Small intestine (tissue), 7 donors: Measurements from ENCODE around the gene MSI2. TPM values are rescaled to one million over a fixed set of nuclear protein-coding genes. Genes with fewer than 3 reads are reported as not detected.

Source experiments
- DNase-seq, 2 donors: peaks; one replicate each; pipeline versions ENCODE4 v3.0.0 to v3.0.0-alpha.2; 2013
- FAIRE-seq: peaks from 2 replicates; lab custom pipeline; 2012; peaks lifted over from hg19 to GRCh38; lab: Jason Lieb, UNC
- H3K27ac ChIP-seq, 3 donors: one replicate each; pipeline ENCODE4 v1.5.1; 2013; ENCODE audit warnings: low read length in 2 of 3, mild to moderate bottlenecking in 2 of 3, control low read depth in 1 of 3, inconsistent platforms in 1 of 3, low read depth in 1 of 3, moderate library complexity in 1 of 3
- H3K27me3 ChIP-seq, 3 donors: one replicate each; pipeline ENCODE4 v1.6.1; 2013; ENCODE audit warnings: low read length in 3 of 3, inconsistent platforms in 1 of 3; ENCODE audit not compliant: control insufficient read depth in 3 of 3, insufficient read depth in 3 of 3
- H3K36me3 ChIP-seq, 3 donors: one replicate each; pipeline ENCODE4 v1.6.1; 2013; ENCODE audit warnings: low read length in 3 of 3, inconsistent platforms in 1 of 3, low read depth in 1 of 3, mild to moderate bottlenecking in 1 of 3, moderate library complexity in 1 of 3; ENCODE audit not compliant: control insufficient read depth in 3 of 3, insufficient read depth in 2 of 3
- H3K4me1 ChIP-seq, 3 donors: one replicate each; pipeline ENCODE4 v1.6.1; 2013; ENCODE audit warnings: low read length in 2 of 3, inconsistent platforms in 1 of 3, low read depth in 1 of 3, mild to moderate bottlenecking in 1 of 3, moderate library complexity in 1 of 3; ENCODE audit not compliant: control insufficient read depth in 3 of 3, insufficient read depth in 2 of 3
- H3K4me3 ChIP-seq, 3 donors: one replicate each; pipeline ENCODE4 v1.5.1; 2013; ENCODE audit warnings: low read length in 3 of 3, control low read depth in 1 of 3, inconsistent platforms in 1 of 3, low read depth in 1 of 3, mild to moderate bottlenecking in 1 of 3, moderate library complexity in 1 of 3
- H3K9me3 ChIP-seq, 2 donors: one replicate each; pipeline ENCODE4 v1.6.1; 2013; ENCODE audit warnings: low read depth in 1 of 2, low read length in 1 of 2; ENCODE audit not compliant: control insufficient read depth in 2 of 2, insufficient read depth in 1 of 2
- WGBS, 3 donors: extraction: QIAGEN DNeasy Blood & Tissue Kit; methylation state at CpG; one replicate each; pipeline ENCODE4 v1.1.7; 2013; 5-methylcytosine and 5-hydroxymethylcytosine counted together
- polyA plus RNA-seq, 4 donors: library from polyadenylated mRNA; stranded (reverse) in 3 of 4; unstranded in 1 of 4; fragments of 200-250 nt in 3 of 4; fragments of 120-200 nt in 1 of 4; gene quantifications; one replicate each; pipeline versions ENCODE4 v1.2.1 to v1.2.3, GENCODE V29; 2013
- donor health status: healthy with polysubstance abuse.
- donor health status: control.
- donor health status: control.
- donor health status: Bipolar disorder and iron deficiency.
- donor health status: healthy.

The MSI2 gene
- polyA plus RNA-seq, 4 donors: 5.1 to 49.4 (median 12.6) TPM

DNA sequence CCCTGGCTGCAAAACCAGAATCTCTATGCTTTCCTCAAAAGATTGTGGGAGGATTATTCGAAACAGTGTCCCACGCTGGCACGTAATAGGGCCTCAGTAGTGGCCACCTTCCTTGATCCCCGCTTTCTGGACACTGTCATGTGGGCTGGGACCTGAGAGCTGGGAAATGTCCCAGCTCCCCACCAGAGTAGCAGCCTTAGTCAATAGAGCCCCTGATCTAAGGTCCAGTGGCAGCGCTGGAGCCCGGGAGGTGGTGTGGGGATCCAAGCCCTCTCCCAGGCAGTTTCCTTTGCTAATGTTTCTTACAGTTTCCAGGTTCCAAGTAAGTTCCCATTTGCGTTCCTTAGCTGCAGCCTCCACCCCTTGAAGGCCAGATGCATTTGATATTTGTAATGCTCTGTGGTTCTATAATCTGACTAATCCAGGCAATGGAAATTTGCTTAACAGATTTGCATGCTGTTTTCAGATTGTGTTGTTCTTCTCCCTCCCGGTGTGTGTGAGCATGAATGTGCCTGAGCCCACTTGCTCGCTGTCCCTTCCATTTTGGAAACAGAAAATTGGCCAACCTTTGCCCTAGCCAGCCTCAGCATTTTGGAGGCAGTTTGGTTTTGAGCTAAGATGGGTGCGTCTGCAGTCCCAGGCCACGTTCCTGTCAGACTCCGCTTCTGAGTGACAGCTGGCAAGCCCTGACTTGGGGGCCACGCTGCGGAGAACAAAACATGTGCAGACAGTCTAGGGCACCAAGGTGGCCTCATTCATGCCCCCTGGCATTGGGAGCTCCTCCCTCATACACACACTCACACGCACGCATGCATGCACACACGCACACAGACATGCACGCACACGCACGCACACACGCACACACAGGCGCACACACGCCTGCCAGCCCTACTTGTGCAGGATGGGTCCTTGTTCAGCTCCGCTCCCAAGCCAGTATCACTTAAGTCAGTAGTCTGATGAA is 419.4 kb downstream of the MSI2 start:
- H3K27me3 ChIP-seq: no peaks in the 10 kb centered on the region
- no peaks in the 10 kb centered on the region for H3K9me3 ChIP-seq
- H3K27ac ChIP-seq: no peak overlapping the region
- H3K36me3 ChIP-seq: peaks cover 0 to 55% (median 0%) of the 10 kb centered on the region in 3 donors
- FAIRE-seq (no peak), DNase-seq (no peak)
- H3K4me1 ChIP-seq: no peaks in the 10 kb centered on the region
- no peak overlapping the region for H3K4me3 ChIP-seq
- 95 to 96% (median 96%) methylated on average over 24 of the region's 24 CpGs for WGBS, 3 donors

- no peak overlapping the region for H3K4me3 ChIP-seq
- no peaks in the 10 kb centered on the region for H3K9me3 ChIP-seq
- H3K27me3 ChIP-seq: no peaks in the 10 kb centered on the region
- H3K27ac ChIP-seq: no peak overlapping the region
- DNase-seq (no peak), FAIRE-seq (no peak)
- H3K36me3 ChIP-seq: peaks cover 0 to 56% (median 0%) of the 10 kb centered on the region in 3 donors
- 86 to 94% (median 92%) methylated on average over 7 of the region's 7 CpGs for WGBS, 3 donors
- no peaks in the 10 kb centered on the region for H3K4me1 ChIP-seq
Observed at GRCh38 chr17:57676543-57676942, 420.2 kb downstream of the MSI2 start.

GRCh38 chr17:57677301-57677700 is 421.0 kb downstream of the MSI2 start:
- H3K4me3 ChIP-seq: no peak overlapping the region
- H3K4me1 ChIP-seq: no peaks in the 10 kb centered on the region
- WGBS, 3 donors: 60 to 77% (median 72%) methylated on average over 5 of the region's 5 CpGs
- H3K27me3 ChIP-seq: no peaks in the 10 kb centered on the region
- H3K9me3 ChIP-seq: no peaks in the 10 kb centered on the region
- peaks cover 0 to 55% (median 0%) of the 10 kb centered on the region in 3 donors for H3K36me3 ChIP-seq
- H3K27ac ChIP-seq: no peak overlapping the region
- DNase-seq (no peak), FAIRE-seq (no peak)

- H3K9me3 ChIP-seq: no peaks in the 10 kb centered on the region
- H3K36me3 ChIP-seq: peaks cover 0 to 56% (median 0%) of the 10 kb centered on the region in 3 donors
- H3K27me3 ChIP-seq: no peaks in the 10 kb centered on the region
- no peak overlapping the region for H3K4me3 ChIP-seq
- no peak overlapping the region for H3K27ac ChIP-seq
- 92 to 96% (median 93%) methylated on average over 6 of the region's 6 CpGs for WGBS, 3 donors
- FAIRE-seq (no peak), DNase-seq (no peak)
- H3K4me1 ChIP-seq: no peaks in the 10 kb centered on the region
Observed at GRCh38 chr17:57677858-57678257, 421.5 kb downstream of the MSI2 start.

DNA sequence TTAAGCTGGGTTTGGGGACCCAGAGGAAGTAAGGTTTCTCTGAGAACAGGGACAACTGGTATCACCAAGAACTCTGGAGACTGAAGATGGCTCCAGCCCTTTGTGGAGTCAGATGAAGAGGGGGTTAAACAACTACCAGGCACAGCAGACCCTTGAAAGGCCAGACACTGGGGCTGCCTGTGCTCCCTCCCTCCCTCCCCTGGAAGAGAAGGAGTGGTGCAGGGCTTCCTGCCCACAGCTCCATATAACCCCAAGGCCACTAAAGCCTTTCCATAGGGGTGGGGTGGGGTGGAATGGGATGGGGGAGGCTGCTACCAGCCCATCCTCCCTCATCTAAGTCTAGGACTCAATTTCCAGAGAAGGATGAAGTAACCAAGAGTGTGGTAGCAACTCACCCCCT is 422.1 kb downstream of the MSI2 start:
- Histone ChIP-seq H3K27ac (no peak overlapping the region), H3K4me3 (no peak overlapping the region), H3K36me3 (peaks cover 0 to 52% (median 0%) of the 10 kb centered on the region in 3 donors), H3K9me3 (no peaks in the 10 kb centered on the region), H3K27me3 (no peaks in the 10 kb centered on the region), H3K4me1 (no peaks in the 10 kb centered on the region)
- no peak for FAIRE-seq
- DNase-seq: no peak

DNA sequence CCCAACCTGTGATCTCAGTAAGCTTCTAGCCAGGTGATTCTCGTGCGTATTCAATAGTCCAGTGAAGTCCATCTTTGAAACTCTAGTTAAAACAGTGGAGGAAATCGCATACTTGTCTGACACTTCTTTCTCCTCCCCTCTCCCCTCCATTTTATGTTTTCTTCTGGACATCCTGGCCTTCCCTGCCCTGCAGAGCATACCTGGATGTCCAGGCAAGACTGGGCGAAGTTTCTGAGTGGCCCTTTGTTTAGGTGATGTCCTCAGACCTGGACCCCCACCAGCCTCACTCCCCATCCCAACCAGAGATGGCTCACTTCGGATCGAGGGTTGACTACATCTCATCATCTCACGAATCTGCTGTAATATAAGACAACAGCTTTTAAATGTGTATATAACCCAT is 423.0 kb downstream of the MSI2 start:
- Histone ChIP-seq H3K4me3 (no peak overlapping the region), H3K9me3 (no peaks in the 10 kb centered on the region), H3K27me3 (no peaks in the 10 kb centered on the region), H3K36me3 (peaks cover 0 to 54% (median 0%) of the 10 kb centered on the region in 3 donors), H3K27ac (no peak overlapping the region), H3K4me1 (no peaks in the 10 kb centered on the region)
- 92 to 93% (median 92%) methylated on average over 7 of the region's 7 CpGs for WGBS, 3 donors
- DNase-seq (no peak), FAIRE-seq (no peak)

- Histone ChIP-seq H3K27ac (no peak overlapping the region), H3K27me3 (no peaks in the 10 kb centered on the region), H3K4me3 (no peak overlapping the region), H3K36me3 (peaks cover 0 to 55% (median 0%) of the 10 kb centered on the region in 3 donors), H3K9me3 (no peaks in the 10 kb centered on the region), H3K4me1 (no peaks in the 10 kb centered on the region)
- WGBS, 3 donors: 91 to 95% (median 92%) methylated on average over 10 of the region's 10 CpGs
- no peak for FAIRE-seq
- DNase-seq: no peak
Observed at GRCh38 chr17:57679906-57680695, 423.8 kb downstream of the MSI2 start.

- Histone ChIP-seq H3K27me3 (no peaks in the 10 kb centered on the region), H3K4me3 (no peak overlapping the region), H3K4me1 (no peaks in the 10 kb centered on the region), H3K9me3 (no peaks in the 10 kb centered on the region), H3K27ac (no peak overlapping the region), H3K36me3 (peaks cover 0 to 37% (median 0%) of the 10 kb centered on the region in 3 donors)
- 95 to 96% (median 96%) methylated on average over 16 of the region's 16 CpGs for WGBS, 3 donors
- DNase-seq: no peak
- FAIRE-seq: no peak
Observed at GRCh38 chr17:57682701-57683100, 426.4 kb downstream of the MSI2 start.
